Mesenchymal stem cell (in vitro differentiated cells and primary cell): ENCODE results near the gene MUC22.

ENCODE experiments used
- DNase-seq: peaks from one replicate; pipeline ENCODE4 v3.0.0-alpha.2; 2013
- H2AFZ ChIP-seq: one replicate; pipeline ENCODE4 v1.6.1; 2013; ENCODE audit warnings: low read depth, mild to moderate bottlenecking, control low read depth, inconsistent platforms, low read length, moderate library complexity
- H2AK5ac ChIP-seq: 2 replicates; pipeline ENCODE4 v1.6.1; 2013; ENCODE audit warnings: low read length, moderate library complexity, mild to moderate bottlenecking, inconsistent platforms; ENCODE audit not compliant: severe bottlenecking
- H2BK120ac ChIP-seq: one replicate; pipeline ENCODE4 v1.6.1; 2013; ENCODE audit warnings: low read depth, mild to moderate bottlenecking, inconsistent platforms, low read length, moderate library complexity
- H2BK12ac ChIP-seq, 2 experiments: one replicate each; pipeline ENCODE4 v1.6.1; 2013; ENCODE audit warnings: inconsistent platforms in 2 of 2, low read length in 2 of 2, mild to moderate bottlenecking in 2 of 2, moderate library complexity in 2 of 2, control low read depth in 1 of 2
- H2BK15ac ChIP-seq: one replicate; pipeline ENCODE4 v1.6.1; 2013; ENCODE audit warnings: mild to moderate bottlenecking, low read depth, inconsistent platforms; ENCODE audit not compliant: poor library complexity, severe bottlenecking
- H2BK5ac ChIP-seq: 2 replicates; pipeline ENCODE4 v1.6.1; 2013; ENCODE audit warnings: low read depth, mild to moderate bottlenecking, low read length, control low read depth, inconsistent platforms; ENCODE audit not compliant: poor library complexity, severe bottlenecking
- H3K14ac ChIP-seq, 2 experiments: one replicate each; pipeline ENCODE4 v1.6.1; 2013; ENCODE audit warnings: inconsistent platforms in 2 of 2, low read length in 2 of 2, control low read depth in 1 of 2, mild to moderate bottlenecking in 1 of 2, moderate library complexity in 1 of 2
- H3K18ac ChIP-seq, 2 experiments: one replicate each; pipeline ENCODE4 v1.6.1; 2013; ENCODE audit warnings: inconsistent platforms in 2 of 2, low read length in 2 of 2, control low read depth in 1 of 2, low read depth in 1 of 2, mild to moderate bottlenecking in 1 of 2
- H3K23ac ChIP-seq, 2 experiments: one replicate each; pipeline ENCODE4 v1.6.1; 2013; ENCODE audit warnings: inconsistent platforms in 2 of 2, low read length in 2 of 2, mild to moderate bottlenecking in 2 of 2, moderate library complexity in 2 of 2, control low read depth in 1 of 2
- H3K27ac ChIP-seq: 2 replicates; pipeline ENCODE4 v1.5.1; 2013; ENCODE audit warnings: mild to moderate bottlenecking, moderate library complexity, low read length, control low read depth, inconsistent platforms; ENCODE audit not compliant: poor library complexity, severe bottlenecking
- H3K27me3 ChIP-seq, 2 experiments: 2 replicates each; pipeline versions ENCODE4 v1.6.1 to v1.7.0; 2013; ENCODE audit warnings: low read length in 2 of 2, mild to moderate bottlenecking in 2 of 2, moderate library complexity in 2 of 2, control low read depth in 1 of 2, inconsistent platforms in 1 of 2; ENCODE audit not compliant: control insufficient read depth in 1 of 2, insufficient read depth in 1 of 2
- H3K36me3 ChIP-seq, 2 experiments: 2 replicates each; pipeline versions ENCODE4 v1.6.1 to v1.7.0; 2013; ENCODE audit warnings: low read length in 2 of 2, control low read depth in 1 of 2, inconsistent platforms in 1 of 2, low read depth in 1 of 2, mild to moderate bottlenecking in 1 of 2; ENCODE audit not compliant: insufficient read depth in 2 of 2, control insufficient read depth in 1 of 2
- H3K4ac ChIP-seq, 2 experiments: one replicate each; pipeline ENCODE4 v1.6.1; 2013; ENCODE audit warnings: inconsistent platforms in 2 of 2, low read length in 2 of 2, mild to moderate bottlenecking in 2 of 2, moderate library complexity in 2 of 2, control low read depth in 1 of 2, low read depth in 1 of 2
- H3K4me1 ChIP-seq: 2 replicates; pipeline ENCODE4 v1.6.1; 2013; ENCODE audit warnings: low read depth, low read length, control low read depth; ENCODE audit not compliant: control insufficient read depth, insufficient read depth
- H3K4me2 ChIP-seq: 2 replicates; pipeline ENCODE4 v1.6.1; 2013; ENCODE audit warnings: low read length, mild to moderate bottlenecking, inconsistent platforms; ENCODE audit not compliant: poor library complexity, severe bottlenecking
- H3K4me3 ChIP-seq, 2 experiments: 2 replicates each; pipeline versions ENCODE4 v1.5.1 to v1.7.0; 2013; ENCODE audit warnings: low read length in 2 of 2, mild to moderate bottlenecking in 2 of 2, control low read depth in 1 of 2, low read depth in 1 of 2; ENCODE audit not compliant: insufficient read depth in 1 of 2
- H3K79me1 ChIP-seq: replicated peaks from 2 replicates; pipeline ENCODE4 v1.6.1; 2013; ENCODE audit warnings: mild to moderate bottlenecking, control low read depth, low read length, inconsistent platforms; ENCODE audit not compliant: poor library complexity, severe bottlenecking
- H3K9ac ChIP-seq: 2 replicates; pipeline ENCODE4 v1.7.0; 2013; ENCODE audit warnings: mild to moderate bottlenecking, low read length, moderate library complexity
- H3K9me3 ChIP-seq: 2 replicates; pipeline ENCODE4 v1.7.0; 2013; ENCODE audit warnings: mild to moderate bottlenecking, low read length; ENCODE audit not compliant: control insufficient read depth
- H4K8ac ChIP-seq: one replicate; pipeline ENCODE4 v1.6.1; 2013; ENCODE audit warnings: inconsistent platforms, mild to moderate bottlenecking, low read length, moderate library complexity
- H4K91ac ChIP-seq: one replicate; pipeline ENCODE4 v1.6.1; 2013; ENCODE audit warnings: mild to moderate bottlenecking, low read length, inconsistent platforms
- WGBS: methylation state at CpG from one replicate; pipeline ENCODE4 v1.1.7; 2013; ENCODE audit warnings: mixed read lengths; 5-methylcytosine and 5-hydroxymethylcytosine counted together

The MUC22 gene

GRCh38 chr6:30979690-30980089 lies 30.6 kb upstream of the MUC22 start:
- DNase-seq, result no peak

GRCh38 chr6:30981942-30982772 lies 28.1 kb upstream of the MUC22 start:
- Histone ChIP-seq H3K9ac (no peak overlapping the region), H3K79me1 (no peaks in the 10 kb centered on the region), H3K27me3 (peaks cover 6 to 20% of the 10 kb centered on the region in 2 experiments), H3K14ac (no peak overlapping the region), H3K36me3 (no peaks in the 10 kb centered on the region), H3K4me3 (peak overlapping the region in 1 of 2 experiments; percentile 69), H2BK120ac (no peak overlapping the region), H2AFZ (no peak overlapping the region), H4K91ac (no peak overlapping the region), H3K27ac (no peak overlapping the region), H3K18ac (no peak overlapping the region), H2BK15ac (no peak overlapping the region), H3K4me1 (peaks cover 4% of the 10 kb centered on the region), H2AK5ac (no peak overlapping the region), H2BK5ac (no peak overlapping the region), H3K23ac (no peak overlapping the region), H2BK12ac (no peak overlapping the region), H3K9me3 (no peaks in the 10 kb centered on the region), H3K4me2 (peak overlapping the region; percentile 51), H3K4ac (no peak overlapping the region), H4K8ac (no peak overlapping the region)
- peak; percentile 74 for DNase-seq
- 45% methylated on average over 13 of the region's 13 CpGs for WGBS

More at GRCh38 chr6:30979690-30980089, 30.6 kb upstream of the MUC22 start:
- Histone ChIP-seq H3K9ac (no peak overlapping the region), H3K36me3 (no peaks in the 10 kb centered on the region), H3K4me3 (no peak overlapping the region), H3K4ac (no peak overlapping the region), H3K79me1 (no peaks in the 10 kb centered on the region), H3K4me2 (no peak overlapping the region), H2BK5ac (no peak overlapping the region), H2AFZ (no peak overlapping the region), H2BK120ac (no peak overlapping the region), H3K18ac (no peak overlapping the region), H3K23ac (no peak overlapping the region), H4K91ac (no peak overlapping the region), H3K14ac (no peak overlapping the region), H3K9me3 (no peaks in the 10 kb centered on the region), H2BK12ac (no peak overlapping the region), H2BK15ac (no peak overlapping the region), H3K27ac (no peak overlapping the region), H4K8ac (no peak overlapping the region), H3K27me3 (peaks cover 6 to 10% of the 10 kb centered on the region in 2 experiments), H3K4me1 (peaks cover 4% of the 10 kb centered on the region), H2AK5ac (no peak overlapping the region)
- WGBS, result 79% methylated on average over 3 of the region's 4 CpGs

- no peak within 1 kb of the TSS for H2BK120ac ChIP-seq
- H3K9ac ChIP-seq, result no peak within 1 kb of the TSS
- no peak within 1 kb of the TSS for H3K4me2 ChIP-seq
- WGBS, result 76% methylated on average over 6 of the region's 6 CpGs
- H3K18ac ChIP-seq, result no peak within 1 kb of the TSS
- DNase-seq, result no peak
- H2BK12ac ChIP-seq, result no peak within 1 kb of the TSS
- H3K4me3 ChIP-seq, result peak within 1 kb of the TSS in 1 of 2 experiments; percentile 69
- no peaks in the 10 kb centered on the region for H3K36me3 ChIP-seq
- H2AFZ ChIP-seq, result no peak within 1 kb of the TSS
- peaks cover 4% of the 10 kb centered on the region for H3K4me1 ChIP-seq
- no peak within 1 kb of the TSS for H4K8ac ChIP-seq
- peaks cover 0 to 29% of the 10 kb centered on the region in 2 experiments for H3K27me3 ChIP-seq
- no peak within 1 kb of the TSS for H3K23ac ChIP-seq
- no peak within 1 kb of the TSS for H3K4ac ChIP-seq
- no peak within 1 kb of the TSS for H2AK5ac ChIP-seq
- H4K91ac ChIP-seq, result no peak within 1 kb of the TSS
- no peaks in the 10 kb centered on the region for H3K79me1 ChIP-seq
- no peak within 1 kb of the TSS for H3K27ac ChIP-seq
- no peaks in the 10 kb centered on the region for H3K9me3 ChIP-seq
- H3K14ac ChIP-seq, result no peak within 1 kb of the TSS
- no peak within 1 kb of the TSS for H2BK15ac ChIP-seq
- H2BK5ac ChIP-seq, result no peak within 1 kb of the TSS
Observed at GRCh38 chr6:30983439-30983838, 26.8 kb upstream of the MUC22 start, which contains the start of gene MUC21. Gene MUC21, plus strand, starts transcription at chr6:30983718. Its CDS starts 241 bp downstream, at chr6:30983959.

- peaks cover 0 to 29% of the 10 kb centered on the region in 2 experiments for H3K27me3 ChIP-seq
- H2BK12ac ChIP-seq, result no peak overlapping the region
- no peak overlapping the region for H2AFZ ChIP-seq
- no peak overlapping the region for H3K4ac ChIP-seq
- no peak overlapping the region for H3K14ac ChIP-seq
- 92% methylated on average over 5 of the region's 5 CpGs for WGBS
- no peak overlapping the region for H2BK15ac ChIP-seq
- DNase-seq, result no peak
- H3K9me3 ChIP-seq, result no peaks in the 10 kb centered on the region
- no peak overlapping the region for H2AK5ac ChIP-seq
- H2BK5ac ChIP-seq, result no peak overlapping the region
- no peak overlapping the region for H4K8ac ChIP-seq
- H3K4me2 ChIP-seq, result no peak overlapping the region
- H3K36me3 ChIP-seq, result no peaks in the 10 kb centered on the region
- no peaks in the 10 kb centered on the region for H3K79me1 ChIP-seq
- peaks cover 4% of the 10 kb centered on the region for H3K4me1 ChIP-seq
- H4K91ac ChIP-seq, result no peak overlapping the region
- H3K23ac ChIP-seq, result no peak overlapping the region
- H2BK120ac ChIP-seq, result no peak overlapping the region
- no peak overlapping the region for H3K27ac ChIP-seq
- no peak overlapping the region for H3K4me3 ChIP-seq
- no peak overlapping the region for H3K18ac ChIP-seq
- H3K9ac ChIP-seq, result no peak overlapping the region
Observed at GRCh38 chr6:30985490-30985889, 24.8 kb upstream of the MUC22 start.
